NK-92 treated with Interleukin-12 subunit alpha and Interleukin-12 subunit beta, amount 100 ng/mL, for 24 hours (cell line): ENCODE data around the gene CTIF.

Experiments
- DNase-seq: peaks from one replicate; lab custom pipeline; 2025; lab: John Stamatoyannopoulos, UW

Gene CTIF

DNA sequence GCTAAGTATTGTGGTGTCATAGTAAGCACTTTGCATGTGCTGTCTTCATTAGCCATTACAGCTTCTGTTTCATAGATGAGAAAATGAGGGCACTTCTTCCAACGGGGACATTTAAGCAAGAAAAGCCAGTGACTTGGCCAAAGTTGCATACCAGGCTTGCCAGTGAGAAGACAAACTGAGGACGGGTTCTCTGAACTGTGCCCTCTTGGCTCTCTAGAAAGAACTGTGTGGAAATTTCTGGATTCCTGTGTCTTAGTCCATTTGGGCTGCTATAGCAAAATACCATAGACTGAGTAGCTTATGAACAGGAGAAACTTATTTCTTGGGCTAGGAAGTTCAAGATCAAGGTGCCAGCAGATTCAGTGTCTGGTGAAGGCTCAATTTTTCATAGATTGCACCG is 13.3 kb downstream of the CTIF start:
- DNase-seq = no peak

DNA sequence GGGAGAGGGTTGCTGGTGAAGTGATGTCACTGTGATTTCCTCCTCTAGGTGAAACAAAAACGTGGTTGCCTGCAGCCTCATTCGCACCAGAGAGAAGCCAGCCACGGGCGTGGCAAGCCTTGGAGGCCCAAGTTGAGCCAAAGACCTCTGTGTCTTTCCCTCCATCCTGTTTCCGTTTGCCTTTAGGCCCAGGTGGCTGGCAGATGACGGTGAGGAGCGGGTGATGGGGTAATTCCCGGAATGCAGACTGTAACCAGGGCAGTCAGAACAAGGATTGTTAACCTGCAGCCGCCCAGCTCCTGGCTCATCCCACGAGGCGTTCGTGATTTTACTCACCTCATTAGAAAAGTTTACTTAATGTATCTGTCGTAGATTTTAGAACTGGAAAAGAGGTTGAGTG is 14.4 kb downstream of the CTIF start:
- no peak for DNase-seq

- DNase-seq = no peak
Measured at GRCh38 chr18:48554610-48555400, 16.0 kb downstream of the CTIF start.

GRCh38 chr18:48555465-48555995 is 16.7 kb downstream of the CTIF start:
- DNase-seq = no peak

- DNase-seq = no peak
Measured at GRCh38 chr18:48557640-48558174, 18.9 kb downstream of the CTIF start.

- no peak for DNase-seq
Measured at GRCh38 chr18:48558248-48558647, 19.4 kb downstream of the CTIF start.

- no peak for DNase-seq
Measured at GRCh38 chr18:48560491-48560890, 21.7 kb downstream of the CTIF start.

DNA sequence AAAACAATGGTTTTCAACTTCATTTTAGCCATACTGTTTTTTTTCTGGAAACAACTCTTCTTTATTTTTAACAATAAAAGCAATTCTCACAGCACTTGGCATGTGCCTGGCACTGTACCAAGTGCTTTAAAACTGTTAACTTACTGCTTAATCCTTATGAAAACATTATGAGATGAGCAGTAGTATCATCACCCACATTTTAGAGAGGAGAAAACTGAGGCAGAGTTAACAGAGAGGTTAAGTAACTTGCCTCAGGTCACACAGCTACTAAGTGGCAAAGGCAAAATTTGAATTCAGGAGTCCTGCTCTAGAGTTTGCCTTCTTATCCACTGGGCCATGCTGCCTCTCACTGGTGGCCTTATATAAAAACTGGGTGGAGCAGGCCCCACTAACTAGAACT is 23.2 kb downstream of the CTIF start:
- no peak for DNase-seq

GRCh38 chr18:48563027-48563426 is 24.2 kb downstream of the CTIF start:
- DNase-seq = no peak

DNA sequence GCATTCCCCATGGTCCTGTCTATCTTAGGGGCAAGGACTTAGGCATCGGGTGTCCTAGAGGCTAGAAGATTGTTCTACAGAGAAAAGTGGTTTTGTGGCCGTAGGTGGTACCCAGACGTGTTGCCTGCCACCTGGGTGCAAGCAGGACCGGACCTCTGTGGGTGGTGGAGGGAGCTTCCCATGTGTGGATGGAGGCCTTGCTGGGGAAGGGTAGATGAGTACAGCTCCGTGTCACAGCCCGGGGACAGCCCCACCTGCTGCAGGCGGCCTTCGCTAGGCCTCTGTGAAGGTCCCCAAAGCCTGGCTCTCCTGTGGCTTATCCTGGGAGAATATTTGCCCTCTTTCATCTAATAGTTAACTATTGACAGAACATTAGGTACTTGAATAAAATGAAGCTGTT is 25.3 kb downstream of the CTIF start:
- no peak for DNase-seq

GRCh38 chr18:48565105-48565504 is 26.3 kb downstream of the CTIF start:
- DNase-seq = no peak

DNA sequence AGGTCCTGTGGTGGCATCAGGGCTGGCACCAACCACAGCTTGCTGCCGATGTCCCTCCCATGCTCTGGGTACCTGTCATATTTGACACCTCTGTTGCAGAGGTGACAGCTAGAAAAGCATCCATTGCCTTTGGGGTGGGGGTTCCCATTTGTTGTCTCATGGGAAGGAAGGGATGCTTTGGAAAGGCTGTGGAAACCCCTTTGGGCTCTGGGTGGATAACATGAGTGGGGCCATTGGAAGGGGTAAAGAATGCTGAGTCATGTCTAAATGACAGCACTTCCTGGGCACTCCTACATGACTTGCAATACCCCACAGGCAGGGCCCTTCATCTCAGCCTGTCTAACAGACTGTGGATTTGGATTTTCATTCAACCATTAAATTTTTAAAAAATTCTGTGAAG is 27.8 kb downstream of the CTIF start:
- no peak for DNase-seq

DNA sequence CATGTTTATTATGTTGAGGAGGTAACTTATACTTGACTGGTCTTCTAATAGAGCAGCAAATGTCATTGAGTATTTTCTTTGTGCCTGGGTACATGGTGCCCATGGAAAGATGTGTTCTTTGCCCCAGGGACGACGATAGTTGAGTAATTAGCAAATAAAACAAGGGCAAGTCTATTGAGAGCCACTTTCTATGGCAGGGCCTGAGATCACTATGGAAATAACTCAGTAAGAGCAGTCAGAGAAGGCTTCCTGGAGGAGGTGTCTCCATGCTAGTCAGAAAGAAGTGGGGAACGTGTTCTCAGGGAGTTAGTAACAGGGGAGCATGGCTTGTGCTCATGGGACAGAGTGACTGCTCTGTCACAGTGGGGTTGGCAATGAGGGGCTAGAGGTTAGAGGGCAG is 28.6 kb downstream of the CTIF start:
- no peak for DNase-seq

DNA sequence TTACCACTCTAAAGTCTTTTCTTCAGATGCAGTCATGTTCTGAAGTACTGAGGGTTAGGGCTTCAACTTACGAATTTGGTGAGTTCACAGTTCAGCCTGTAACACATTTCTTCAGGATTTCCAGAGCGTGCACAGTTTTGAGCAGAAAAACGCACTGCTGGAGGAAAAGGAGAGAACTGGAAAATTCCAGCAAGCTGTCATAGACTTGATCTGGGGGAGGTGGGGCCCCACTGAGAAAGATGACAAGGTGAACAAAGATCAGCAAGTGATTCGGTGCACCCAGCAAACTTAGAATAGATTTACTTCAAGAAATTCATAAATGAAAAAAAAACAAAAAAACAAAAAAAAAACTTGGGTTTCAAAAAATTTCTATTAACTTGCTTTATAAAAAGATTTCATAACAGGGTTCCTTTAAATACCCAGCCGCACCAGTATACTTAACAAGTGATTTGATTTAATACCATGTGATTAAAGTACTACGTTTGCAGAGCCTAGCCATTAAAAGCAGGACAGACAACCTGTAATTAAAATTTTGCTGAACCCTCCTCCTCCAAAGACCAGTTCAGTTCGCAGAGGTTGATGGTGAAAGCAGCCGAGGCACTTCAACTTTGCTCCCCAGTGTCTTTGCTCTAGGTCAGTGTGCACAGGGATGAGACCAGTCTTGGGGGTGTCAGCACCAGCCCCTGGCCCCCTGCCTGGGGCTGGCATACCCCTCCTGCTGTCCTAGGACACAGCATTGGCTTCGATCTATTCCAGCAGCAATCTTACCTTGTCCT is 30.5 kb downstream of the CTIF start:
- no peak for DNase-seq

DNA sequence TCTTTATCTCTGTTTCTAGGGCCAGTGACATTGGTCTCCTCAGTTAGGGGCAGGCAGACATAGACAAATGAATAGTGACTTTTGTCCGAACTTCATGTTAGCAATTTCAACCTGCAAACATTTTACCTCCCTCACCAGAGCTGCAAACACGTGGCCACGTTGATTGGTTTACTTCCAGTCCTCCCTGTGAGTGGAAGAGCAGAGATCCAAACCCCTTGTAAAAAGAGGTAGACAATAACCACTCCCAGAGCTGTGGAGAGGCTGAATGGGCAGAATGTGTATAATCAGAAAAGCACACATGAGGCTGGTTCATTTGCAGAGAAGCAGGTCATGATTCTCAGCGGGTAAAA is 31.1 kb downstream of the CTIF start:
- no peak for DNase-seq

DNA sequence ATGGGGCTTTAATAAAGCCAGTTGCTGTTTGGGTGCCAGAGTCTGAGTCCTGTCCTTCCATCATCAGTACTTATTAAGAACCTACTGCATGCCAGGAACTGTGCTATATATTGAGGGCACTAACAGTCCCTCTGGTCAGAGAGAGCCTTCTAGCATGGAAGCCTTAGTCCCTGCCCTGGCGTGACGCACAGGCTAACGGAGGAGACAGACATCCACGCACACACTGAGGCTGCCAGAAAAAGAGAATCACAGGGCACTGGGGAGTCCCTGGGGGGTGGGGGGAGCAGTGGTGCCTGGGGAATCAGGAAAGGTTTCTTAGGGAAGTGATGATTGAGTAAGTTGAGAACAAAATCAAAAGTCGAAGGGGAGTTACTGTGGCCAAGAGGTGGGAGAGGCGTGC is 31.5 kb downstream of the CTIF start:
- no peak for DNase-seq

GRCh38 chr18:48571639-48572384 is 33.0 kb downstream of the CTIF start:
- DNase-seq = no peak

DNA sequence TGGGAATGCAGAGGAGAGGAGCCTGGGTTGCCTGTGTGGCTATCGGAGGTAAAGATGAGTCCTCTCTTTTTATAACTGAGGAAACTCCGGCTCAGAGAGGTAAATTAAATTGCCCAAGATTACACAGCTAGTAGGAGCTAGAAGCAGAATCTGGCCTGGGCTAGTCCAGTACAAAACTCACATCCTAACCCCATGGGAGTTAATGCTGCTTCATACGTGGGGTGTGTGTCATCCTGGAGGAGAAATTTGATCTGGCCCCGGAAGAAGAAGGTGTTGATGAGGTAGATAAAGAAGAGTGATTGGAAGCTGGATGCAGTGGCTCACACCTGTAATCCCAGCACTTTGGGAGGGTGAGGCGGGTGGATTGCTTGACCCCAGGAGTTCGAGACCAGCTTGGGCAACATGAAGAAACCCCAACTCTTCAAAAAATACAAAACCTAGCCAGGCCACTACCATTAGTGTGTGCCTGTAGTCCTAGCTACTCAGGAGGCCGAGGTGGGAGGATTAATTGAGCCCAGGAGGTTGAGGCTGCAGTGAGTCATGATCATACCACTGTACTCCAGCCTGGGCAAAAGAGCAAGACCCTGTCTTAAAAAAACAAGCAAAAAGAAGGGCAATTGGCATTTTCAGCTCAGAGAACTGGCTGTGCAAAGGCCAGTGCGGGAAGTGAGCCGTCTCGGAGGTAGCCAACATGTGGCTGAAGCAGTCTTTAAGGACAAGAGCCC is 33.7 kb downstream of the CTIF start:
- no peak for DNase-seq

GRCh38 chr18:48573632-48574283 is 34.9 kb downstream of the CTIF start:
- DNase-seq = no peak

DNA sequence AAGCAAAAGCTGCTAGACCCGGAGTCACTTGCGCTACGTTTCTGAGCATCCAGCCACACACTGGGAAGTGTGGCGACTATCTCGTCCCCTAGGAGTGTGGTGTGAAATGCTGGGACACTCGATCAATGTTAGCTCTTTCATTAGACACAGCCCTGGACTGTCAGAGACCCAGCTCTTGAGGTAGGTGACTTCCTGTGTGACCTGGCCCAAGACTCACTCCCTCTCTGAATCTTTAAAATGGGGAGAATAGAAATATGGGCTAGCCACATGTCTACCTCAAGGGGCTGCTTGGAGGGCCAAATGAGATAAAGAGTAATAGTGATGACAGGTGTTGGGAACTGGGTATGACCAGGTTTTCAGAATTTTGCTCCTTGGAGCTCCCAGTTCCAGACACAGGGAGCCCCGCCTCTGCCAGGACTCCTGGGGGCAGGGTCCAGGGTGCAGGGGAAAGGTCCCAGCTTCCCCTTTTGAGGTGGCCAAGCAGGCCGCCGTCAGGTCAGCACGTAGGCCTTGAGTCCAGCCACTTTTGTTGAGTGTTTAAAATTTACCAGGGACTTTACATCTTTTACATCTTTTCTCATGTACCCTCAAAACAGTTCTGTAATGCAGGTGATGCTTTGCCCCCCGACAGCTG is 36.0 kb downstream of the CTIF start:
- no peak for DNase-seq

DNA sequence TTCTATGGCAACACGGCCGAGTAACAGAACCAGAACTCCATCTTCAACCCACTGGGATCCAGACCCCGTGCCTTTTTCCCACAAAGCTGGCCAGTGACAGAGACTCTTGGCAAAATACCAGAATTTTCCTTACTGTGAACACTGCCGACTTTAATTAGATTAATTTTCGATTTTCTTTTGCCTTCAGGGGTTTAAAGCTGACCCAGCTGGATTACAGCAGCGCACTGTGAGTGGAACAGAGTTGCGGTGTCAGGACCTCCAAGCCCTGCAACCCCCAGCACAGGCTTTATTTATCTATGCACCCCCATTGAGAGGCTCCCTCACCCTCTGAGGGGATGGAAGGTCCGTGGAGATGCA is 36.4 kb downstream of the CTIF start:
- no peak for DNase-seq
